Panc1 (cell line): Measurements from ENCODE around the gene IDI2.

Source experiments
- TCF7L2 ChIP-seq: IDR thresholded peaks from 2 replicates; pipeline ENCODE4 v1.6.1; 2011; ENCODE audit warnings: mild to moderate bottlenecking, low read depth, low read length, inconsistent platforms
- TF ChIP-seq, protein P1 (sequence below): fragments of 450-650 bp; IDR thresholded peaks from 2 replicates; pipeline ENCODE4 v1.5.1; 2017; ENCODE audit warnings: mild to moderate bottlenecking

DNA sequence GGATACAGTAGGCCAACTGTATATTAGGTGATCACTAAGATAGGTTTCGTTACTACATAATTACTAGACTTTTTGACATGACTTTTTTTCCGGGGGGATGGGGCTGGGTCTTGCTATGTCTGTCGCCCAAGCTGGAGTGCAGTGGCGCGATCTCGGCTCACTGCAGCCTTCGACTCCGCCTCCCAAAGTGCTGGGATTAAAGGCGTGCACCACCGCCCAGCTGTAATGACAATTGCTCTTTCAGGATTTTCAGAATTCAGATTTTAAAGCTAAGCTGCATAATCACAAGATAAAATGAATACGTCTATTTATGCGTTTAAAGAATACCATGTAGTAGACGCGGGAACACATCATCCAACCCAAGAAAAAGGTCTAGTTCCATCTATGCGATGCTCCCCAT is 22.3 kb upstream of the IDI2 start:
- TF ChIP-seq, protein P1, sequence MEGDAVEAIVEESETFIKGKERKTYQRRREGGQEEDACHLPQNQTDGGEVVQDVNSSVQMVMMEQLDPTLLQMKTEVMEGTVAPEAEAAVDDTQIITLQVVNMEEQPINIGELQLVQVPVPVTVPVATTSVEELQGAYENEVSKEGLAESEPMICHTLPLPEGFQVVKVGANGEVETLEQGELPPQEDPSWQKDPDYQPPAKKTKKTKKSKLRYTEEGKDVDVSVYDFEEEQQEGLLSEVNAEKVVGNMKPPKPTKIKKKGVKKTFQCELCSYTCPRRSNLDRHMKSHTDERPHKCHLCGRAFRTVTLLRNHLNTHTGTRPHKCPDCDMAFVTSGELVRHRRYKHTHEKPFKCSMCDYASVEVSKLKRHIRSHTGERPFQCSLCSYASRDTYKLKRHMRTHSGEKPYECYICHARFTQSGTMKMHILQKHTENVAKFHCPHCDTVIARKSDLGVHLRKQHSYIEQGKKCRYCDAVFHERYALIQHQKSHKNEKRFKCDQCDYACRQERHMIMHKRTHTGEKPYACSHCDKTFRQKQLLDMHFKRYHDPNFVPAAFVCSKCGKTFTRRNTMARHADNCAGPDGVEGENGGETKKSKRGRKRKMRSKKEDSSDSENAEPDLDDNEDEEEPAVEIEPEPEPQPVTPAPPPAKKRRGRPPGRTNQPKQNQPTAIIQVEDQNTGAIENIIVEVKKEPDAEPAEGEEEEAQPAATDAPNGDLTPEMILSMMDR, result no peak
- TF ChIP-seq TCF7L2, result no peak
